ENCODE measurements around the gene FCHSD1.

Gene FCHSD1

DNA sequence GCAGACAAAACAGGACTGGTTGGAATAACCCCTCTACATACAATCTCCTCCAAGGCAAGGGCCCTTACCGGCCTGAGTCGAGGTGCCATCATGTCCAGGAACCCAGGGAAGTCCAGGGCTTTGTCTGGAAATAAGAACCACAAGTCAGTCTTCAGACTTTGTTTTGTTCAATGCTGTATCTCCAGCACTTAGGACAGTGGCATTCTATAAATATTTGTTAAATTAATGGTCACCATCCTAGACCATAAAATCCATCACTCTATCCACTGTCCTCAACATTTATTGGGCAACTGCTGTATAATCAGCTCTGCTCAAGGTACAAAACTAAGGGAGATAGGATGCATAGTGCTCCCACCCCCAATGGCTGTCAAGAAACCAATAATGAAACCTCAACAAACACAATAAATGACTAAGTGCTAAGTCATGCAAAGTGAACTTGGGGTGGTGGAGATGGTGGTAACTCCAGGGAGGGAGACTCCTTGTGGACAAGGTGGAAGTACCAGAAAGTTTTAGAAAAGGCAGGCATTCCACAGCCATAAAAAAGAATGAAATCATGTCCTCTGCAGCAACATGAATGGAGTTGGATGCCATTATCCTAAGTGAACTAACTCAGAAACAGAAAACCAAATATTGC lies 9.5 kb downstream of the FCHSD1 start:
- DNase-seq (ENCODE audit: low read depth), result no peak

DNA sequence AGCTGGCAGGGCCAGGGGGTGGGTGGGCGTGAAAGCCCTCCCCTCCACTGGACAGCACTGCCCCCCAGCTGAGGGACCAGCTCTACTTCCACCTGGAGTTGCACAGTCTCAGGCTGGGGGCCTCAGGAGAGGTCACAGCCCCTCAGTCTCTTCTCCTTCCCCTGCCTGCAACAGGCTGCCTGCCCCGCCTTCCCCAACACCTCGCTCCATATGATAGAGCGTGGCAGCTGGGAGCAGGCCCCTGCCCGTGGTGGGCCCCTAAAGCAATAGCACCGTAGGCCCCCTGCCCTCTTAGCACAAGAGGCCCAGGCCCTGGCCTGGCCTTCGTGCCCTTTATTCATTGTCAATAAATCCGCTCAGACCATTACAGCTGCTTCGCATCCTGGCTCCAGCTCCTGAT lies 10.5 kb downstream of the FCHSD1 start:
- no peak for DNase-seq (ENCODE audit: low read depth)

DNA sequence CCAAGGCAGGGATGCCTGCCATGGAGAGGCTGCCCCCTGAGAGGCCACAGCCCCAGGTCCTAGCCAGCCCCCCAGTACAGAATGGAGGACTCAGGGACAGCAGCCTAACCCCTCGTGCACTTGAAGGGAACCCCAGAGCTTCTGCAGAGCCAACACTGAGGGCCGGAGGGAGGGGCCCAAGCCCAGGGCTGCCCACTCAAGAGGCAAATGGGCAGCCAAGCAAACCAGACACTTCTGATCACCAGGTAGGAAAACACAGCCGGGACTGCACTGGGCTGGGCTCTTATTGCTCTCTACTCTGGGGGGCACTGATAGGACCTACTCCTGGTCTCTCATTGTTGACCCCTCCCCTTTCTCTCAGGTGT lies 11.2 kb downstream of the FCHSD1 start:
- DNase-seq (ENCODE audit: low read depth), result no peak

DNA sequence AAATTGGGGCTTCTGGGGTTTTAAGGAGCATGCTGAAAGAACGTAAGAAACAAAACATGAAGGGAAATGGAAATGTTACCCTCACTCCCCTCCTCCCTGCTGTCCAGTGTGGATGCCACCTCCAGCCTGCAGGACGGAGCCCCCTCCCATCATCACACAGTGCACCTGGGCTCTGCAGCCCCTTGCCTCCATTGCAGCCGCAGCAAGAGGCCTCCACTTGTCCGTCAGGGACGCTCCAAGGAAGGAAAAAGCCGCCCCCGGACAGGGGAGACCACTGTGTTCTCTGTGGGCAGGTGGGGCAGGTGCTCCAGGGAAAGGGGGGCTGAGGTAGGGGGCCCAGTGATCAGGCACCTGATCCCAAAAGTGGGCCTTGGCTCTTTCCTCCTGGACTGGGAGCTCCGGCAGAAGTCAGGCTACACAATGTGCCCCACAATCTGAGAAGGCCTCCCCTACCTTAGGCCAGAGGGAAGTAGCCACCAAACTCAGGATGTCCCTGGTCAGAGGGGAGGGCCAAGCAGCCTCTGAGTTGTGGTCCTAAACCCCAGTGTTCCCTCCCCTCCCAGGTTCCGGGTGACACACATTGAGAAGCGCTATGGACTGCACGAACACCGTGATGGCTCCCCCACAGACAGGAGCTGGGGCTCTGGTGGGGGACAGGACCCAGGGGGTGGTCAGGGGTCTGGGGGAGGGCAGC lies 11.7 kb downstream of the FCHSD1 start:
- no peak for DNase-seq (ENCODE audit: low read depth)

DNA sequence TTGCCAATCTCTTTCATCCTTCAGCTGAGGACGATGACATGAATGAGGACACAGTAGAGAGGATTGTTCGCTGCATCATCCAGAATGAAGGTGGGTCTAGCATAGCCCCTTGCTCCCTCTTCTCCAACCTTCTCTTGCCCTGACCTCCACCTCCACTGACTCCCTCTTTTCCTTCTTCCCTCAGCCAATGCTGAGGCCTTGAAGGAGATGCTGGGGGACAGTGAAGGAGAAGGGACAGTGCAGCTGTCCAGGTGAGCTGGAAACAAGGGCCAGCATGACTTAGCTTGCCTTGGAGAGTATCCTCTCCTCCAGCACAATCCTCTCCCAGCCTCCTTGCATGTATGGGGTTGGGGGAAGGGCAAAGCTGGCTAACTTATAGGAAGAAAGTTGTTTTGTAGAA lies 12.4 kb downstream of the FCHSD1 start:
- DNase-seq (ENCODE audit: low read depth), result no peak

DNA sequence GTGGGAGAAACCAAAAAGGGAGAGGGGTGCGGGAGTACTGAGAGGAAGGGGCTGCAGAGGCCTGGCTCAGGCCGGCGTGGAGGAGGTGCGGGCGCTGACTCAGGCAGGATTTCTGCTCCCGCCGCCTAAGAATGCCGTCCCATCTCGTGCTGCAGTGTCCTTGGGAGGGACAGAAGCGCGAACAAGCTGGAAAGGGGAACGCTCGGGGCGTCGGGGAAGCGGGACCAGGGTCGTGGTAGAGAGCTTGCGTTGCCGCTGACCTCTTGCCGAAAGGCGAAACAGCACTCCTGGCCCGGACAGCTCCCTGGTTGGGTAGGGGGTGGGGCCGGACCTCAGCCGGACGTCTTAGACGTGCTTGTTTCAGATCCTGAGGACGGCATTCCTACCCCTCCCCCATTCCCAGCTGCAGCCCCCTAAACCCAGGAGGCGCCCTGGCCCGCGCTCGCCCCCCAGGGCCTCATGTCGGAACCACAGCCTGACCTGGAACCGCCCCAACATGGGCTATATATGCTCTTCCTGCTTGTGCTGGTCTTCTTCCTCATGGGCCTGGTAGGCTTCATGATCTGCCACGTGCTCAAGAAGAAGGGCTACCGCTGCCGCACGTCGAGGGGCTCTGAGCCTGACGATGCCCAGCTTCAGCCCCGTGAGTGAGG lies 13.3 kb downstream of the FCHSD1 start:
- no peak for DNase-seq (ENCODE audit: low read depth)

DNA sequence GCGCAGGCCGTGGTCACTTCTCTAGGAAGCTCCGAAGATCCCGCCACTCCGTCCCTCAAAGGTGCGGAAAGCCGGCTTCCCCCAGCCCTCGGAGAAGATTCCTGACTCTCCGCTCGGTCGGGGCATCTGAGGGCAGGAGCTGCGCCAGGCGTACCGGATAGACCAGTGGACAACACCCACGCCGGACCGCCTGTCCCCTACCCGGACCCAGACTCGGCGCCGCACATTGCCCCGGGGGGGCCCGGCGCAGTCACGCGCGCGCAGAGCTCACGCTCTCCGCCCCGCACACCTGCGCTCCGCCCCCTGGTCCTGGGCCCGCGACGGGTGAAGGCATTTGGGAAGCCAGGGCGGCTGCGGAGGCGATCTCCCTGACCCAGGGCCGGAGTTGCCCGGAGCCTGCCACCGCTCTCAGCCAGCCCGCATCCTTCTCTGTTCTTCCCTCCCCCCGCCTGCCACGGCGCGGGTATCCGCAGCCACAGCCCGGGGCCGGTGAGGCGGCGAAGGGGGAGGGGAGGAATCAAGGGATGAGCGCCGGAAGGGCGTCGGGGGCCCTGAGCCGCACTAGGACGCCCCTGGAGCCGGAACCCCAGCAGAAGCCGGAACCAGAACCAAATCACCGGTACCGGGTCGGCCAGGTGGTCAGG lies 14.0 kb downstream of the FCHSD1 start:
- no peak for DNase-seq (ENCODE audit: low read depth)

DNA sequence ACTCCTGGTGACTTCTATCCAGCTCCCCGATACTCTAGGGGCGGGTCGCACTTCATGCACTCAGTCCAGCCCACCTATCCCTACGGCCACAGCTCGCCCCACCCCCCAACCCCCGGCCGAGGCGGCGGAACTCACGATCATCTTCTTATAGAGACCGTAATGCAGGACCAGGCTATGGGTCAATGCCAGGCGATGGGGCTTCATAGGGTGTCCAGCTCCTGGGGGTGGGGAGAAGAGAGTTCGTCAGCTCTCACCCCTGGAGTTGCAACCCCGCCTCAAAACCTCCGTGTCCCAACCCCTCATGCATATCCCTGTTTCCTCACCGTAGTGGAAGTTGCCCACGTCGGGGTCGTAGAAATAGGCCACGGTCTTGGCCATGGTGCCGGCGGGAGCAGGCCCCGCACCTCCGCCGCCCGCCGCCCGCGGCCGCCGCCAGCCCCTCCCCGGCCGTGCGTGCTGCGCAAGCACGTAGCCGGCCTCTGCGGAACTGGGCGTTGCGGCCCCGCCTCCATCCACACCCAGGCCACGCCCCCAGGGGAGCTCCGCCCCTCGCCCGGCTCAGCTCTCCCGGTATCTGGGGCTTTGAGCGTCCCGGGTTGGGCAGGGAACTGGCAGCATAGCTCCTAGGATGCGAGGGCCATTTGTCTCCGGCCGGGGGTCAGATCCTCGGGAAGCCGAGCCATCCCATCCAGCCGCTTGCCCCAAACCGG lies 14.7 kb downstream of the FCHSD1 start, which contains the start of the genes HDAC3 and RELL2:
HDAC3 (minus strand) TSS at position 437 of the 710 bp plus-strand sequence; CDS start at position 378, 59 bp downstream.
RELL2 (plus strand) TSS at position 585 of the 710 bp plus-strand sequence. CDS start 1,229 bp downstream, outside the sequence.
- DNase-seq (ENCODE audit: low read depth), result no peak

DNA sequence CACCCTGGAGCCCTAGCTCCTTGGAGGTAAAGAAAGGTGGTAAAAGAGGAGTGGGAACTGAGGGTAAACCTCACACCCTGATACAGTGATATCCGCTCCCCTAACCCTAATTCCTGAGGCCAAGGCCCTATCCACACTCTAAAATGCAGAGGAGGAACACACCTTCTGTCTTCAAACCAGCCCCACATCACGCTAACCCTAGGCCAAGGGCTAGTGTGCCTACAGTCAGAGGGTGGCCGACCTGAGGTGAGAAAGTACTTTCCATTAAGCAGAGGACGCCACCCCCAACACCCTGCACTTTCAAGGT lies 15.2 kb downstream of the FCHSD1 start:
- no peak for DNase-seq (ENCODE audit: low read depth)

DNA sequence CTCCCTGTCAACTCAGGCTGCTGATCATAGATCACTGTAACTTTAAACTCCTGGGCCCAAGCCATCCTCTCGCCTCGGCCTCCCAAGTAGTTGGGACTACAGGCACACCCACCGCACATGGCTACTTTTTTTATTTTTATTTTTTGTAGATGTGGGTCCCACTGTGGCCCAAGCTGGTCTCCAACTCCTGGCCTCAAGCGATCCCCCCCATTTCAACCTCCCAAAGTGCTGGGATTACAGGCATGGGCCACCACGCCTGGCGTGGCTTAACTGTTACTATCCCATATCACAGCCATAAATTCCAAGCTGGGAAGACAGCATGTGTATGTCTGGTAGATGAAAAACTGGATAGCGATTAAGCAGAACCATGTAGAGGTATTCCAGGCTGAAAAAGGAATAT lies 15.6 kb downstream of the FCHSD1 start:
- DNase-seq (ENCODE audit: low read depth), result no peak

DNA sequence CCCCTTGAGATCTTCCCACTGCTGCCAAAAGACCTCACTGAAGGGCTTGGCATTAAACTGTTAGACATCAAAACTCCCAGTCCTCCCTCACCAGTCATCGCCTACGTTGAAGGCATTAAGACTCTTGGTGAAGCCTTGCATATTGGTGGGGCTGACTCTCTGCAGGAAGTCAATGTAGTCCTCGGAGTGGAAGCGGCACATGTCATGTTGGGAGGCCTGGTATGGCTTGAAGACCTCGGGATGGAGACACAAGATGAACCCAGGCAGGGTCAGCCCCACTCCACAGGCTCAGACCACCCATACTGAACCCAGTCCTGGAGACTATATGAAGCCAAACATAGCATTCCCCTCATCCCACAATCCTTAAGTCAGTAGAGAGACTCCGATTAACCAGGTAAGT lies 16.5 kb downstream of the FCHSD1 start:
- no peak for DNase-seq (ENCODE audit: low read depth)

DNA sequence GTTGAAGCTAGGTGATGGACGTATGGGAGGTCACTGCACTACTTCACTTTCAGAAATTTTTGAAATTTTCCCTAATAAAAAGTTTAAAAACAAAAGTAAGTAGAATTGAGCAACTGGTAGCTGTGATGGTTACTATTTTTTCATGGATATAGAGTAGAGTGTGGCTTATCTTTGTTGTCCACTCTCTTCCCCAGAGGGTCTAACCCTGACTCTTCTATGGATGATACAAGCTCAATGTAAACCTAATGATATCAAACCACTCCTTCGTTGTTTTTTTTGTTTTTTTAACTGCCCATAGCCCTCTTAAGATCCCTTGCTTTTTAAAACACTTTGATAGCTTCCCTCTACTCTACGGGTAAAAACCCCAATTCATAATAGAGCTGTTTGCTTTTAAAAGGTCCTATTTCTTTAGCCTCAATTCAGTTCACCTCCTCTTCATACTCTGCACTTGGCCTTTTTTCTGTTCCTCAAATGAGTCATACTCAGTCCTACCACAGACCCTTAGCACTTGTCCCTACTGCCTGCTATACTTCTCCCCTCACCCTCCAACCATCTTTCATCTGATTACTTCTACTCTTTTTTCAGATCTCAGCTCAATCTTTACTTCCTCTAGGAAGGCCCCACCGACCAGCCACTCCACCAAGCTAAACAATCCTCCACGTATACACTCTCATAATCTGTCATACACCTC lies 17.2 kb downstream of the FCHSD1 start:
- no peak for DNase-seq (ENCODE audit: low read depth)

DNA sequence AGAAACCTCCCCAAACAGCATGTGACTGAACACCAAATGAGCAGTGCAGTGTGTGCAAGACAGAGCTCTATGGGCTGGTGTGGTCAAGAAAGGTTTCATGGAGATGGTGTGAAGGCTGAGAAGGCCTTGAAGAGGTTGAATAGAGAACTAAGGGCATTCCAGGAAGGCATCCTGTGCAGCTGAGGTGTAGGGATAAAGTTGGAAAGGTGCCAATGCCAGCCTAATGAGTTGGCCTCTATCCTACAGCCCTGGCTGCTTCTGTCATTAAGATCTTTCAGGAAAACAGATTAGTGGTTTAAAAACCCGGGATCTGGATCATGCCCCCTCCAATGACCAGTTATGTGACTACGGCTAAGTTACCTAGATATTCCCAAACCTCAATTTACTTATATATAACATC lies 18.6 kb downstream of the FCHSD1 start:
- no peak for DNase-seq (ENCODE audit: low read depth)

DNA sequence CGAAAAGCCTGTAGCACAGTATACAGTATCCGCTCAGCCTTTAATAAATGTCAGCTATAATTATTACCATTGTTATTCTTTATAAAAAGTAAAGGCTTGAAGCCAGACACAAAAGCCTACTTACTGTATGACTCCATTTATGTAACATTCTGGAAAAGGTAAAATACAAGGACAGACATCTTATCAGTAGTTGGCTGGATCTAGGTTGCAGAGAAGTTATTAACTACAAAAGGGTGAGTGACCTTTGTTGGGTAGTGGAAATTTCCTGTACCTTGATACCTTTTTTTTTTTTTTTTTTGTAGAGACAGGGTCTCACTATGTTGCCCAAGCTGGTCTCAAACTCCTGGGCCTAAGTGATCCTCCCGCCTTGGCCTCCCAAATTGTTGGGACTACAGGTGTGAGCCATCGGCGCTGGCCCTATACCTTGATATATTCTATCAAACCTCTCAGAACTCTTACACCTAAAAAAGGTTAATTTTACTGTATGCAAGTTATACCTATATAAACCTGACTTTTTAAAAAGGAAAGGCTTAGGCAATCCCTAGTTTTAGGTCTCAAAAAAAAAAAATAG lies 20.6 kb downstream of the FCHSD1 start:
- DNase-seq (ENCODE audit: low read depth), result no peak

DNA sequence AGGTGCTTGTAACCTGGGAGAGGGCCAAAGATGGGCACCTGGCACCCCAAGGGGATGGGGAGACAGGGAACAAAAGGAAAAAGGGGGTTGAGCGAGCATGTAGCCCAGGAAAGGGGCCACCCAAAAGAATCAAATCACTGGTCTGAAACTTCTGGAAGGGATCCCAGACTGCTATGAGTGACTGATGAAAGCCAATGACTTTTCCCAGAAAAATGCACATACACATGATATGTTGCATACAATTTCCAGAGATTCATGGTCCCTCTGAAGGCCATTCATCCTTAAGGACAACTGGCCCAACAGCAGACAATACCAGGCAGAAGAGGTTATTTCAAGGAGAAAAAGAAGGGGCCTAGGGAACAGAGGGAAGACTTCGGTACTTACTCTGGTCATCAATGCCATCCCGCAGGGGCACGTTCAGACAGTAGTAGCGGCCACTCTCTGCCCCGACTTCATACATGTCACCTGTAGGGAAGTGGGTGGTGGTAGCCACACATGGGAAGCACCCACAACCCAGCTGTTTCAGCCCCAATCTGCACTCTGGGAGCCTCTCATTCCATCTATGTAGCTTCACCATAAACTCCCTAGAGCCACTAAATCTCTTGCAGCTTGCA lies 22.9 kb downstream of the FCHSD1 start:
- no peak for DNase-seq (ENCODE audit: low read depth)

DNA sequence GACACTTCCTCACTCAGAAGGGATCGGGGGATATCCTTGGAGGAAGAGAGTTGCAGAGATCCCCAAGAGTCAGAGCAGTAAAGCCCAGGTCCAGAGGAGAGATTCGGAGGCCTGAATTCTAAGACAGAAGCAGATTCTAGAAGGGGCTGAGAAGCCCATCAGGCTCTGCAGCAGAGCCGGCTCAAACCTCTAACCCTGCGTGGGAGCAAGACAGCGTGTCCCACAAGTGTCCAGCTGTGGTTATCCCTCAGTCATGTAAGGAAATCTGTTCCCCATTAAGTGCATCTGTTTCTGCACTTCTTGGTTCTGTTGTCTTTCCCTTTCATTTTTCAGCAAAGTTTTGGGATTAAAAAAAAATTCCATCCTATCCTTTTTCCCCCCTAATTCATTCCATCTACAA lies 27.6 kb downstream of the FCHSD1 start:
- DNase-seq (ENCODE audit: low read depth), result no peak

DNA sequence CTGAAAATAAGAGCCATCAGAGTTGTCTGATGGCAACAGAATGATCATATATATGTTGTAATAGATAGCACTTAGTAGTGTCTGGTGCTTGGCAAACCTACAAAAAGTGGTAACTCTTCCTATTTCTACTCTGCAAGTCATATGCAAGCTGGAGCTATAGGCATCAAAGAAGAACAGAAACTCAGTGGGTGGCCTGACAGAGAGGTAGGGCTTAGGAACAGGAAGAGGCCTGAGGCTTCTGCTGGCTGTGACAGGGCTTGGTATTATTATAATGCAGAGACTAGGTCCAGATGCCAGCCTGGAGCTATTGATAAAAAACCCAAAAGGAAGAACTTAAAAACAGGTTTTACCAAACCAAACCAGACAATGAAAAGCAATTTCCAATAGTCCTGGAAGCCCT lies 28.0 kb downstream of the FCHSD1 start:
- DNase-seq (ENCODE audit: low read depth), result no peak

DNA sequence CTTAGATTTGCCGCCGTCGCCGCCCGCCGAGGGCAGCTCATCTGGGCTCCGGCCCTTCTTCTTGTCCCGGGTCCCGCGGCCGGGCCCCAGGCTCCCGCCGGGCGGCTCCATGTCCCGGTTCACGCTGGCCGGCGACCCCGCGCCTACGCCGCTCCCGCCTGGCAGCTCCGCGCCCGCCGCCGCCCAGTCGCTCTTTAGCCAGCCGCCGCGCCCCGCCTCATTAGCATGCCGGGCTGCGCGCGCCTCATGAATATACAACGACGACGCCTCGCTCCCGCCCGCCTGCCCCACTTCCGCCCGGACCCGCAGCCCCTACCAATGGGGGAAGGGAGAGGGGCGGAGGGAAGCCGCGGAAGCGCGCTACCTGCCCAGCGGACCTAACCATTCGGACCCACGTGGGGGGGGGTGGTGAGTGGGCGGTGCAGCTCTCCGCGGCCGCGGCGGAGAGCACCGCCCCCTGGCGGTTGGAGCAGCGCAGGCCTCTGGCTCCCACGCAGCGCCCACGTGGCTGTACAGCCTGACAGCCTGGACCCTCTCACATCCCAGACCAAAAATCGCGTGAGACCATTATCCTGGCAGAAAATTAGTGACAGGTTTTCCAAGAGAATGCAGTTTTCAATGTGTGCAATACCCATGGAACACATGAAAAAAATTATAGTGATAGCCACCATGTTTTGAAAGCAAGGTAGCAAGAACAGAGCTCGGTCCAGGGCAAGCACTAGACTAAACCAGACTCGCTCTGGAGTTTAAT lies 32.2 kb downstream of the FCHSD1 start, which contains the start of gene DIAPH1:
DIAPH1 (minus strand) TSS at position 197 of the 751 bp plus-strand sequence; CDS start at position 111, 86 bp downstream.
- DNase-seq (ENCODE audit: low read depth), result peak; percentile 65

DNA sequence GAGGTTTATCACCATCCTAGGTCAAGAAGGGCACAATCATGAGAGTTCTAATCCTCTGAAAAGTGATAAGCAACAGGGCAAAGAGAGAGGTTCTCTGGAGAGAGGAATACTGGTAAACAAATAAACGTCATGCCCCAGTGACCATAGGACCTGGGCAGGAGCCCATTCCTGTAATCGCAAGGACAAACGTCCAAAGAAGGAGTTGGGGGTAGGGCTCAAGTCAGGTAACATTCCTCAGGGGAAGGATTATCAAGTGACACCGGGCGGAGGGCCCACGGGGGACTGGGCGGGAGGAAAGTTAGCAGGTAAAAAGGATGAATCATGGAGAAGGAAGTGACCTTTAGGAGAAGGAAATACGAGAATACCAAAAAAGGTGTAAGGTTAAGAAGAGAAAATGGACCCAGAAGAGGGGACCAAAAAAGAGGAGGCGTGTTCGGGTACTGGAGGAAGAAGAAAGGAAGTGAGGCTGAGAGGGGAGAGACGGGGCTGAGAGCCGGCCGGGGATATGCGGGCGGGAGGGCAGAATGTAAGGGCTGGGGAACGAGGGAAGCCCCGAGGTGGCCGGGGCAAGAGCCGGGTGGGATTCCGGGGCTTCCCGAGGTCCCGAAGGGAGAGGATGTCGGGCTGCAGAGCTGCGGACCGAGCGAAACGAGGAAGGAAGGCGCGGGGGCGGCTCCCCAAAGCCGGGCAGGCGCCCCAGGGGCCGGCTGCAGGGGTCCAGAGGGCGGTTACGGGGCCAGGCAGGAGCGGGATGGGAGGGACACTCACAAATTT lies 33.0 kb downstream of the FCHSD1 start:
- DNase-seq (ENCODE audit: low read depth), result no peak

Measured in HS-27A (cell line).